Measurements from ENCODE around the gene SPRYD3.
A peak's percentile ranks its signal among the peaks of the same experiment; 100 is the strongest.
"Not testable (repeated sequence)": the region's sequence is repeated elsewhere in the genome, so short reads cannot be mapped to it uniquely, and the experiment has no call there.

The SPRYD3 gene

DNA sequence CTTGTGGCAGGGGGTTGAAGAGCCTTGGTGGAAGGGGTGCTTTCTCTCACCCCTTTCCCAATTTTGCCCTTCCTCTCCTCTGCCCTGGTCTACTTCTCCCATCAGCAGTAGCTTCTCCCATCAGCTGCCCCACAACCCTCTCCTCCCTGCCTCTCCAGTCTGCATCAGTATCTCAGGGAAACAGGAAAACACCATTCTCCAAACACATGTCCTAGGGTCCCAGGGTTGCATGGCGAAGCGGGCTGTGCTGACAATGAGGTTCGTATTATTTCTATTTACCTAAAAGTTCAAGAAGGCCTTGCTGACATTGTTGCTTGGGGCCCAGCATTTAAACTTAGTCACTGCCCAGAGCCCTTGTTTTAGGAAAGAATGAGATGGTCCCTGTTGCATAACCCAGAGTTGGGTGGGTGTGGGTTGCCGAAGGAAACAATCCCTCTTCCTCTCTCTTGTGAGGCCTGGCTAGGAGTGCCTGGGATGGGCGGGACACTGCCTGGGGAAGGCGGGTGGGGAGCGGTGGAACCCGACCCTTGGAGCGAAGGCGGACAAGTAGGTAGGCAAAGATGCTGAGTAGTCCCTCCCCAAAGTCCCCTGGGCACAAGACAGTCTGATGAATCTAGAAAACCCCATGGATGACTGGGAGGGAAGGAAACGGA is 17.0 kb upstream of the SPRYD3 start:
- Mint-ChIP-seq H3K27ac (no peak overlapping the region), H3K4me1 (ENCODE audit: low read depth) (peaks cover 44% of the 10 kb centered on the region), H3K27me3 (no peaks in the 10 kb centered on the region), H3K36me3 (ENCODE audit: low read depth) (no peaks in the 10 kb centered on the region), H3K9me3 (no peaks in the 10 kb centered on the region), H3K4me3 (no peak overlapping the region)

DNA sequence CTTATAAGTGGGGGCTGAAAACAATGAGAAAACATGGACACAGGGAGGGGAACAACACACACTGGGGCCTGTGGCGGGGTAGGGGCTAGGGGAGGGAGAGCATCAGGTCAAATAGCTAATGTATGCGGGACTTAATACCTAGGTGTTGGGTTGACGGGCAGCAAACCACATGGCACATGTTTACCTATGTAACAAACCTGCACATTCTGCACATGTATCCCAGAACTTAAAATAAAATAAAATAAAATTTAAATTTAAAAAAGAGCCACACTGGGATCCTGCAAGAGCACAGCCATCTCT is 16.4 kb upstream of the SPRYD3 start:
- H3K27ac Mint-ChIP-seq; H3K4me3 Mint-ChIP-seq; H3K27me3 Mint-ChIP-seq; H3K9me3 Mint-ChIP-seq; H3K36me3 Mint-ChIP-seq (ENCODE audit: low read depth): not testable (repeated sequence)
- peaks cover 40% of the 10 kb centered on the region for H3K4me1 Mint-ChIP-seq (ENCODE audit: low read depth)

DNA sequence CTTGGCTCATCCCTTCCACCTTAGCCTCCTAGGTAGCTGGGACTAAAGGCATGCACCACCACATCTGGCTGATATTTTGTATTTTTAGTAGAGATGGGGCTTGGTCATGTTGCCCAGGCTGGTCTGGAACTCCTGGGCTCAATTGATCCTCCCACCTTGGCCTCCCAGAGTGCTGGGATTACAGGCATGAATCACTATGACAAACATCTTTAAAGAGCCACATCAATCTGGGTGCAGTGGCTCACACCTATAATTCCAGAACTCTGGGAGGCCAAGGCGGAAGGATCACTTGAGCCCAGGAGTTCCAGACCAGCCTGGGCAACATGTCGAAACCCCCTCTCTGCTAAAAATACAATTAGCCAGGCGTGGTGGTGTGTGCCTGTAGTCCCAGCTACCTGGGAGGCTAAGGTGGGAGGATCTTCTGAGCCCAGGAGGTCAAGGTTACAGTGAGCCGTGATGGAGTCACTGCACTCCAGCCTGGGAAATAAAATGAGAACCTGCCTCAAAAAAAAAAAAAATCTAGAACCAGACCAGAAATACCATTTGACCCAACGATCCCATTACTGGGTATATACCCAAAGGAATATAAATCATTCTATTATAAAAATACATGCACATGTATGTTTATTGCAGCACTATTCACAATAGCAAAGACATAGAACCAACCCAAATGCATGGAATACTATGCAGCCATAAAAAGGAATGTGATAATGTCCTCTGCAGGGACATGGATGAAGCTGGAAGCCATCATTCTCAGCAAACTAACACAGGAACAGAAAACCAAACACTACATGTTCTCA is 15.8 kb upstream of the SPRYD3 start:
- not testable (repeated sequence) for H3K36me3 Mint-ChIP-seq (ENCODE audit: low read depth)

DNA sequence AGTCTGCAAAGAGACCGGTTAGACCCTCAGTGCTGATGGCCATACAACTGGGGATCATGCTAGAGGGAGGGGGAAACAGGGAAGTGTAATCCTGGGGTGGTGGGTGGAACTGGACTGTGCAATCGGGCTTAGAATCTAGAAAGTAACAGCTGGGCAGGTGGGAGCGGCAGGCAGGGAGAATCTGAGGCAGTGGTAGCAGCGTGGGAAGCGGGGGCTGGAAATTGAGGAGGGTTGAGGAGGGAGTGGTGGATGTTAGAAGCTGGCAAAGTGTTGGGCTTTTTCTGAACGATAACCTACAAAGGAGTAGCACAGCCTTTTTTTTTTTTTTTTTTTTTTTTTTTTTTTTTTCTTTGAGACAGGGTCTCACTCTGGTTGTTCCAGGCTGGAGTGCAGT is 15.2 kb upstream of the SPRYD3 start:
- Mint-ChIP-seq H3K4me3 (no peak overlapping the region), H3K4me1 (ENCODE audit: low read depth) (peaks cover 39% of the 10 kb centered on the region), H3K27me3 (no peaks in the 10 kb centered on the region), H3K27ac (peak overlapping the region; percentile 76), H3K9me3 (no peaks in the 10 kb centered on the region), H3K36me3 (ENCODE audit: low read depth) (no peaks in the 10 kb centered on the region)

More for the DNA sequence above, 15.8 kb upstream of the SPRYD3 start:
- not testable (repeated sequence) for H3K27ac Mint-ChIP-seq, H3K27me3 Mint-ChIP-seq, H3K4me3 Mint-ChIP-seq, H3K9me3 Mint-ChIP-seq
- peaks cover 40% of the 10 kb centered on the region for H3K4me1 Mint-ChIP-seq (ENCODE audit: low read depth)

DNA sequence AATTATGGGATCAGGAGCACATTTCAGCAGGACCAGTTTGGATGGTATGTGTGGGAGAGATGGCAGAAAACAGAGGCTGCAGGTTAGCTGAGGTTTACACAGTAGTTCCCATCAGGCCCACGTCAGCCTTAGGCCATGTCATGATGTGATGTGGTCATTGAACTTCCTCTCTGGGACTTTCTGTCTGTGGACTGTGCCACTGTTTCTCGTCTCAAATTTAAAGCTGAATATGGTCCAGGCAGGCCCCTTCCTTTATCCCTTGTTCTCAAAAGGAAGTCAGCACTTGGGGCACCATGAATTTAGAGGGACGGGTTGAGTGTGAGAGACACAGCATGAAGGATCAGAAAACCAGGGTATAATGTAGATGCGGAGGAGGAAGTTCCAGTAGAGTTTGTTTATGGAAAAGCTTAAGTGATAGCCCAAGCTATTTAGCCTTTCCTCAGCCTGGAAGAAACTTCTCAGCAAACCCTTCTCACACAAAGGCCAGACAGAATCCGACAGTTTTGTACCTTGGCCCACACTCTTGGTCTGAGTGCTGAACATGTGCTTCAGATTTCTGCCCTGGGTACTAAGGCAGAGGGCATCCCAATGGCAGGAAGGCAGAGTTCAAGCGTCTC is 14.7 kb upstream of the SPRYD3 start:
- H3K27me3 Mint-ChIP-seq: no peaks in the 10 kb centered on the region
- no peaks in the 10 kb centered on the region for H3K36me3 Mint-ChIP-seq (ENCODE audit: low read depth)
- H3K27ac Mint-ChIP-seq: peak overlapping the region; percentile 76
- H3K4me3 Mint-ChIP-seq: no peak overlapping the region
- no peaks in the 10 kb centered on the region for H3K9me3 Mint-ChIP-seq
- peaks cover 34% of the 10 kb centered on the region for H3K4me1 Mint-ChIP-seq (ENCODE audit: low read depth)

DNA sequence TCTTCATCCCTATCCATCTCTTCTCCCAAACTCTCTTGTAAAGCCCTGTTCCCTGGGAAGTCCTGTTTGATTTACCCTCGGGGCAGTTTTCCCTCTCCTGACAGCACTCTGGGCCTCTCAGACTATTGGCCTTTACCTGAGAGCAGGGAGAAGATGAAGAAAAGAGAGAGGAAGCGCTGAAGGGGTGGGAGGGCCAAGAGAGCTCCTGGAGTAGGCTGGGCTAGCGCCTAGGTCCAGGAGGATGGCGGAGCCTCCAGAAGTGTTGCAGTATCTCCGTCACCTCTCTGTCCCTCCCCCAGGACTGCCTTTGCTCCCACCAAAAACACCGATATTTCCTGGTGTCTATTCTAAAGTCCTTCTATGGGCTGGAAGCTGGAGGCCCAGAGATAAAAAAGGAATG is 12.6 kb upstream of the SPRYD3 start:
- Mint-ChIP-seq H3K27ac (no peak overlapping the region), H3K36me3 (ENCODE audit: low read depth) (no peaks in the 10 kb centered on the region), H3K27me3 (peaks cover 4% of the 10 kb centered on the region), H3K4me1 (ENCODE audit: low read depth) (peaks cover 14% of the 10 kb centered on the region), H3K4me3 (no peak overlapping the region), H3K9me3 (no peaks in the 10 kb centered on the region)

DNA sequence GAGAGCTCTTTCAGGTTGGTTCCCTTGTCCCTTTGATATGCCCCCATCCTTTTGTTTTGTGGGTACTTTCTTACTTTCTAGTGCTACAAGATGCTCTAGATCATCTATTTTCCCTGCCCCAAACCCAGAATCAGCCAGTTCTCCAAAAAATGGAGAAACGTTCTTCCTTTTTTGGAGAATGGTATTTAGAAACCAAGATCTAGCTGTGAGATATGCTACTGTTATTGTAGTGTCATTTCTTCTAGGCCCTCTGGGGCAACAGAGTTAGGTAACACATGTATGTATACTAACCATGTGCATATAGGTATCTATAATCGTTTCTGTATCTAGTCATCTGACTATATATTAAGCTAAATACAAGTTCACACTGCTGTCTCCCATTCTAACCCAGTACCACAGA is 11.4 kb upstream of the SPRYD3 start:
- H3K4me1 Mint-ChIP-seq (ENCODE audit: low read depth): peaks cover 7% of the 10 kb centered on the region
- H3K27me3 Mint-ChIP-seq: peaks cover 4% of the 10 kb centered on the region
- no peak overlapping the region for H3K27ac Mint-ChIP-seq
- H3K9me3 Mint-ChIP-seq: no peaks in the 10 kb centered on the region
- no peaks in the 10 kb centered on the region for H3K36me3 Mint-ChIP-seq (ENCODE audit: low read depth)
- no peak overlapping the region for H3K4me3 Mint-ChIP-seq

DNA sequence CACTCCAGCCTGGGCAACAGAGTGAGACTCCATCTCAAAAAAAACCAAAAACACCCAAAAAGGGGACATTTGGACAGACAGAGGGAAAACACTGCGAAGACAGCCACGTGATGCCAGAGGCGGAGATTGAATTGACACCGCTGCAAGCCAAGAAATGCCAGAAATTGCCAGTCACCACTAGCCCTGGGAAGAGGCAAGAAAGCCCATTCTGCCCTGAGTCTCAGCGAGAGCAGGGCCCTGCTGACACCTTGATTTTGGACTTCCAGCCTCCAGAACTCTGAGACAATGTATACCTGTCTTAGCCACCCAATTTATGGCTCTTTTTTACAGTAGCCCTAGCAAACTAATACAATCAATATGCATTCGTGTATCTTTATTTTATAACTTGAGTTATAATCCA is 10.9 kb upstream of the SPRYD3 start:
- no peaks in the 10 kb centered on the region for H3K36me3 Mint-ChIP-seq (ENCODE audit: low read depth)
- H3K27me3 Mint-ChIP-seq: peaks cover 4% of the 10 kb centered on the region

DNA sequence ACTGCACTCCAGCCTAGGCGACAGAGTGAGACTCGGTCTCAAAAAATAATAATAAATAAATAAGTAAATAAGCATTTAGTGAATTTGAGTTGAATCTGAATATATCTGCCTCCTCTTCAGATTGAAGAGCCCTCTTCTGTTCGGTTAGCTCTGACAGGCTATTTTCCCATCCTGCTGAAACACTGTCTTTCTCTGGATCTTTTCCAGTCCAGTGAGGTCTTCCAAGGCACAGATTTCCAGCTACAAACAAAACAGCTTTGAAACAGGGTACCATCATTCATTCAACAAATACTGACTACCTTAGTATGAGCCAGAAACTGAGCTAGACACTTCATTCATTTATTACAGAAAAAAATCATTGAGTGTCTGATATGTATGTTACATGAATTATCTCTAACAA is 7.2 kb upstream of the SPRYD3 start:
- H3K27me3 Mint-ChIP-seq: peaks cover 4% of the 10 kb centered on the region
- H3K9me3 Mint-ChIP-seq: no peaks in the 10 kb centered on the region
- no peaks in the 10 kb centered on the region for H3K36me3 Mint-ChIP-seq (ENCODE audit: low read depth)
- H3K27ac Mint-ChIP-seq: no peak overlapping the region
- peaks cover 8% of the 10 kb centered on the region for H3K4me1 Mint-ChIP-seq (ENCODE audit: low read depth)
- no peak overlapping the region for H3K4me3 Mint-ChIP-seq

More for the DNA sequence above, 10.9 kb upstream of the SPRYD3 start:
- Mint-ChIP-seq H3K9me3 (no peaks in the 10 kb centered on the region), H3K27ac (no peak overlapping the region), H3K4me1 (ENCODE audit: low read depth) (peaks cover 7% of the 10 kb centered on the region), H3K4me3 (no peak overlapping the region)

DNA sequence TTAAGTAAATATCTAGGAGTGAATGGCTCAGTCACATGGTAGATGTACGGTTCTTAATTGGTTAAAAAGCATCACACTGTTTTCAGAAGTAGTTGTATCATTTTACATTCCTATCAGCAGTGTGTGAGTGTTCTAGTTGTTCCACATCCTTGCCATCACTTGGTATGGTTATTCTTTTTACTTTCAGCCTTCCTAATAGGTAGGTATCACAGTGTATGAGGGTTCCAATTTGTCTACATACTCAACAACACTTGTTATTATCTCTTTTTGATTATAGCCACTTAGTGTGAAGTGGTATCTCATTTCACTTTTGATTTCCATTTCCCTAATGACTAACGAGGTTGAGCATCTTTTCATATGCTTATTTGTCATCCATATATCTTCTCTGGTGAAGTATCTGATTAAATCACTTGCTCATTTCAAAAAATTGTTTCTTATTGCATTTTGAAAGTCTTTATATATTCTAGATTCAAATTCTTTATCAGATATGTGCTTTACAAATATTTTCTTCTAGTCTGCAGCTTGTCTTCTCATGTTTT is 3.5 kb upstream of the SPRYD3 start:
- H3K9me3 Mint-ChIP-seq: no peaks in the 10 kb centered on the region
- H3K27ac Mint-ChIP-seq: no peak overlapping the region
- H3K4me3 Mint-ChIP-seq: no peak overlapping the region
- H3K36me3 Mint-ChIP-seq (ENCODE audit: low read depth): no peaks in the 10 kb centered on the region
- H3K4me1 Mint-ChIP-seq (ENCODE audit: low read depth): peaks cover 28% of the 10 kb centered on the region
- H3K27me3 Mint-ChIP-seq: peaks cover 4% of the 10 kb centered on the region

DNA sequence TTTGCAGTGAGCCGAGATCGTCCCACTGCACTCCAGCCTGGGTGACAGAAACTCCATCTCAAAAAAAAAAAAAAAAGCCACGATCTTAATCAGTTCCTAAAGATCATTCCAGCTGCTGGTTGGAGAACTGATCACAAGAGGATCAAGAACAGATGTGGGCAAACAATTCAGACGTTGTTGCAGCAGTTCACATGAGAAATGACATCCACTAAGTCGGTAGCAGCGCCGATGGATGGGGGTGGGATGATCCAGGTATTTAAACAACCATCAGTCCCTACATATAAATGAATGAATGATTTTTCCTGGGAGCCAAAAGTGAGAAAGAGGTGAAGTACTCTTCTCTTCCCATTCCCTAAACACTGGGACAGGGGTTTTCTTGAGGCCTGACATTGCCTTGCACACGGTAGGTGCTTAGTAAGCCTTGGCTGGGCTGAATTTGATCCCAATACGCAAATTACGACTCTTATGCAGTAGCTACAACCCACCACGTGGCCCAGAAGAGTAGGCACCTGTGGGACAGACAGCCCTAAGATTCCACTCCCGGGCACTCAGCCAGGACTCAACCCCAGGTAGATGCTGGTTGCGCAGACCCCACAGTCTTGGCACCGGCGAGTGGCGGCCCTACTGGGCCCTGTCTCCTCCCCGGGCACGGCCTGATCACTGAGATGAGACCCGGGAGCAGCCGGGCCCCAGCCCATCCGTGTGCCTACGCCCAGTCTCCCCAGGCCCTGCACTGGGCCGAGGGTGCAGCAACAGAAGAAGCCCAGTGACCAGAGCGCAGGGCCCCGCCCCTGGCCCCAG is 565 bp downstream of the SPRYD3 start:
- H3K27ac Mint-ChIP-seq: peak overlapping the region; percentile 86
- H3K4me3 Mint-ChIP-seq: peak overlapping the region; percentile 92
- H3K9me3 Mint-ChIP-seq: no peaks in the 10 kb centered on the region
- H3K4me1 Mint-ChIP-seq (ENCODE audit: low read depth): peaks cover 41% of the 10 kb centered on the region
- H3K27me3 Mint-ChIP-seq: no peaks in the 10 kb centered on the region
- peaks cover 27% of the 10 kb centered on the region for H3K36me3 Mint-ChIP-seq (ENCODE audit: low read depth)

DNA sequence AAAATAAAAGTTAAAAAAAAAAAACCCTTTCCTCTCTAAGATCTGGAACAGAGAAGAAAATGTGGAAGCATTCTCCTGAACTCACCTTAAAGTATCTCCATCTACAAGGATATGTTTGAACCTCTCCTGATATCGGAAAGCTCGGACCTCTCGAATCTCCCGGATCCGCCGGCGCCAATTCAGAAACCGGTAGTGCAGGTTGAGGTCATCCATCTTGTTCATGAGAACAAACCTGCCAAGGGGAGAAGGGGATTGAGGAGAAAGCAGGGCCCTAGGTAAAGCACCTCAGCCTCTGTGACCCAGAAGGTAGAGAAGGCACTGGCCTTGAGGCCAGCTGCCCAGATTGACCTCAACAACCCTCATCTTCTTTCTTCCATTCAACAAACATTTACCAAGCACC is 2.2 kb downstream of the SPRYD3 start:
- peaks cover 38% of the 10 kb centered on the region for H3K4me1 Mint-ChIP-seq (ENCODE audit: low read depth)
- H3K27ac Mint-ChIP-seq: no peak overlapping the region
- peaks cover 40% of the 10 kb centered on the region for H3K36me3 Mint-ChIP-seq (ENCODE audit: low read depth)
- H3K27me3 Mint-ChIP-seq: no peaks in the 10 kb centered on the region
- no peak overlapping the region for H3K4me3 Mint-ChIP-seq
- H3K9me3 Mint-ChIP-seq: no peaks in the 10 kb centered on the region

DNA sequence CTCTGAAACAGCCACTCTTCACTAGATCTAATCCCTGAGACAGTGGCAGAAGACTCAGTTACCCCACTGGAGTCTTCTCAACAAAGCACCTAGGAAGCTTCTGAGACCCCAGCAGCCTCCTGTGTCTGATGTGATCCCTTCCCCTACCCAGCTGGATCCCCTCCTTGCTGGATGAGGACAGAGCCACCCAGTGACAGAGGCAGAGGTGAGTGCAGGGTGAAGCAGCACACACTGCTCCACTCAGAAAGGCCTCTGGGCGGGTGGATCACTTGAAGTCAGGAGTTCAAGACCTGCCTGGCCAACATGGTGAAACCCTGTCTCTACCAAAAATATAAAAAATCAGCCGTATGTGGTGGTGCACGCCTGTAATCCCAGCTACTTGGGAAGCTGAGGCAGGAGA is 2.7 kb downstream of the SPRYD3 start:
- no peaks in the 10 kb centered on the region for H3K9me3 Mint-ChIP-seq
- peaks cover 38% of the 10 kb centered on the region for H3K4me1 Mint-ChIP-seq (ENCODE audit: low read depth)
- peaks cover 40% of the 10 kb centered on the region for H3K36me3 Mint-ChIP-seq (ENCODE audit: low read depth)
- H3K27ac Mint-ChIP-seq: no peak overlapping the region
- no peaks in the 10 kb centered on the region for H3K27me3 Mint-ChIP-seq
- no peak overlapping the region for H3K4me3 Mint-ChIP-seq

DNA sequence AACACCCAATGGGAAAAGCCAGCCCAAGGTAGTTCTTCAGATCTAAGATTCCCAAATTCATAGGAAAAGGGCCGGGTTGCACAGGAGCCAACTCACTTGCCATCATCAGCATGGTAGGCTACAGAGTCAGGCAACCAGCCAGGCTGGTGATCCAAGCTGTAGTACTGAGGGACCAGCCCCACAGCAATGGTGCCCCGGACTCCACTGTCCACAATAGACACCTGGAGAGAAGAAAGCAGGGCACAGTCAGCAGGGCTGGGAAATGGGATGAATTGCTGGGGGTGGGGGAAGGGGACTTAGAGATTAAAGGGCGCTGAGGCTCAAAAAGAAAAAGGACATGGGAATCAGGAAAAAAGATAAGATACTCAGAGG is 4.2 kb downstream of the SPRYD3 start:
- H3K27ac Mint-ChIP-seq: no peak overlapping the region
- H3K4me3 Mint-ChIP-seq: no peak overlapping the region

More for the DNA sequence above, 4.2 kb downstream of the SPRYD3 start:
- Mint-ChIP-seq H3K9me3 (no peaks in the 10 kb centered on the region), H3K27me3 (no peaks in the 10 kb centered on the region), H3K4me1 (ENCODE audit: low read depth) (peaks cover 34% of the 10 kb centered on the region), H3K36me3 (ENCODE audit: low read depth) (peaks cover 40% of the 10 kb centered on the region)

Measured in stimulated activated naive CD8-positive, alpha-beta T cell treated with anti-CD3 and anti-CD28 coated beads, Interleukin-15, Interleukin-2, amounts not matched to agents 100 ng/mL and 50 ng/mL, for 24 hours (primary cell).